DMS114 treated with DMSO at 0.1 percent for 48 hours (cell line): ENCODE data around the gene PLD1.
"Not testable (repeated sequence)": the region's sequence is repeated elsewhere in the genome, so short reads cannot be mapped to it uniquely, and the experiment has no call there.

ENCODE experiments used
- DNase-seq: peaks from one replicate; lab custom pipeline; 2025; ENCODE audit not compliant: unreplicated experiment; lab: John Stamatoyannopoulos, UW

Gene PLD1

GRCh38 chr3:171643033-171643432 is 167.2 kb downstream of the PLD1 start:
- no peak for DNase-seq

- no peak for DNase-seq
These were observed 169.5 kb downstream of the PLD1 start for GRCh38 chr3:171640520-171641412.

GRCh38 chr3:171636666-171637065 is 173.6 kb downstream of the PLD1 start:
- DNase-seq = no peak

- DNase-seq = no peak
These were observed 177.5 kb downstream of the PLD1 start for GRCh38 chr3:171632766-171633165.

- DNase-seq = not testable (repeated sequence)
These were observed 183.5 kb downstream of the PLD1 start for GRCh38 chr3:171626799-171627198.

- no peak for DNase-seq
These were observed 188.2 kb downstream of the PLD1 start for GRCh38 chr3:171622126-171622525.

- DNase-seq = no peak
These were observed 189.4 kb downstream of the PLD1 start for GRCh38 chr3:171620825-171621434.

- no peak for DNase-seq
These were observed 193.5 kb downstream of the PLD1 start for GRCh38 chr3:171616798-171617197.

- no peak for DNase-seq
These were observed 194.6 kb downstream of the PLD1 start for GRCh38 chr3:171615686-171616085.

- DNase-seq = no peak
These were observed 195.0 kb downstream of the PLD1 start for GRCh38 chr3:171615281-171615680.

GRCh38 chr3:171614318-171614921 is 195.9 kb downstream of the PLD1 start:
- no peak for DNase-seq

GRCh38 chr3:171607452-171607851 is 202.8 kb downstream of the PLD1 start:
- DNase-seq = no peak

- DNase-seq = no peak
These were observed 204.0 kb downstream of the PLD1 start for GRCh38 chr3:171606151-171606751.

- no peak for DNase-seq
These were observed 205.9 kb downstream of the PLD1 start for GRCh38 chr3:171604370-171604769.

- DNase-seq = no peak
These were observed 208.2 kb downstream of the PLD1 start for GRCh38 chr3:171602072-171602471.

- no peak for DNase-seq
These were observed 210.3 kb downstream of the PLD1 start for GRCh38 chr3:171600030-171600429.

- DNase-seq = no peak
These were observed 211.3 kb downstream of the PLD1 start for GRCh38 chr3:171598990-171599389.

GRCh38 chr3:171592786-171593185 is 217.5 kb downstream of the PLD1 start:
- no peak for DNase-seq

- no peak for DNase-seq
These were observed 219.2 kb downstream of the PLD1 start for GRCh38 chr3:171591070-171591469.

GRCh38 chr3:171586274-171586673 is 224.0 kb downstream of the PLD1 start:
- DNase-seq = no peak

- DNase-seq = no peak
These were observed 225.2 kb downstream of the PLD1 start for GRCh38 chr3:171585039-171585438.

GRCh38 chr3:171584100-171584499 is 226.2 kb downstream of the PLD1 start:
- DNase-seq = no peak
